IMR-90 (cell line): ENCODE measurements around the gene AGAP1. TPM values are rescaled to one million over a fixed set of nuclear protein-coding genes. Genes with fewer than 3 reads are reported as not detected.

ENCODE experiments used
- ATAC-seq: fragments of 200-7000 bp; cut with Tn5 transposase; 2 replicates; pipeline ENCODE4 v1.9.1; 2020; ENCODE audit warnings: low read depth, mild to moderate bottlenecking, moderate library complexity
- BruUV-seq: library from RNA; stranded (reverse); fragments of 400-500 nt; replicated peaks from 2 replicates; lab custom pipeline; 2021; lab: Mats Ljungman, UMichigan
- CTCF ChIA-PET: fragments of 300-600 bp; formaldehyde crosslinking; extraction: SDS; loops from one replicate; lab custom pipeline; 2021; ENCODE audit warnings: antibody characterized with exemption; lab: Yijun Ruan, JAX
- POLR2A ChIA-PET: fragments of 300-600 bp; sonication (Branson Sonifier 250); formaldehyde crosslinking; loops from one replicate; lab custom pipeline; 2022; ENCODE audit warnings: antibody characterized with exemption; ENCODE audit not compliant: unreplicated experiment; lab: Charles Lee
- DNase-seq: peaks from one replicate; pipeline ENCODE4 v3.0.0; 2013
- H2AFZ ChIP-seq: replicated peaks from 2 replicates; pipeline ENCODE3; 2013; ENCODE audit warnings: low read length, mild to moderate bottlenecking; ENCODE audit not compliant: poor library complexity
- H2AK5ac ChIP-seq: 2 replicates; pipeline ENCODE4 v1.6.1; 2013; ENCODE audit warnings: low read depth, low read length, inconsistent platforms
- H2AK9ac ChIP-seq: replicated peaks from 2 replicates; pipeline ENCODE3; 2013; ENCODE audit warnings: mild to moderate bottlenecking, low read depth, low read length, moderate library complexity; ENCODE audit not compliant: poor library complexity
- H2BK120ac ChIP-seq: 2 replicates; pipeline ENCODE4 v1.6.1; 2013; ENCODE audit warnings: low read depth, low read length, inconsistent platforms
- H2BK15ac ChIP-seq: 3 replicates; pipeline ENCODE4 v1.6.1; 2013; ENCODE audit warnings: low read depth, low read length, inconsistent platforms
- H2BK20ac ChIP-seq: 2 replicates; pipeline ENCODE4 v1.6.1; 2013; ENCODE audit warnings: low read depth, mild to moderate bottlenecking, inconsistent platforms, low read length, moderate library complexity
- H2BK5ac ChIP-seq: 2 replicates; pipeline ENCODE4 v1.6.1; 2013; ENCODE audit warnings: mild to moderate bottlenecking, low read depth, low read length, inconsistent platforms; ENCODE audit not compliant: poor library complexity, severe bottlenecking
- H3K14ac ChIP-seq: replicated peaks from 2 replicates; pipeline ENCODE4 v1.6.1; 2013; ENCODE audit warnings: low read depth, low read length, inconsistent platforms
- H3K18ac ChIP-seq: 2 replicates; pipeline ENCODE4 v1.6.1; 2013; ENCODE audit warnings: low read depth, low read length, control low read depth
- H3K23ac ChIP-seq: 2 replicates; pipeline ENCODE4 v1.6.1; 2013; ENCODE audit warnings: low read depth, low read length, inconsistent platforms
- H3K27ac ChIP-seq: 2 replicates; pipeline ENCODE4 v1.5.1; 2013; ENCODE audit warnings: mild to moderate bottlenecking, control low read depth, low read length; ENCODE audit not compliant: insufficient read depth
- H3K27me3 ChIP-seq: 2 replicates; pipeline ENCODE4 v1.6.1; 2013; ENCODE audit warnings: low read length; ENCODE audit not compliant: control insufficient read depth, insufficient read depth
- H3K36me3 ChIP-seq: 2 replicates; pipeline ENCODE4 v1.6.1; 2013; ENCODE audit warnings: low read length, mixed read lengths; ENCODE audit not compliant: control insufficient read depth, insufficient read depth
- H3K4ac ChIP-seq: 2 replicates; pipeline ENCODE4 v1.6.1; 2013; ENCODE audit warnings: low read depth, low read length, inconsistent platforms
- H3K4me1 ChIP-seq: 2 replicates; pipeline ENCODE4 v1.6.1; 2013; ENCODE audit warnings: low read length, mixed read lengths; ENCODE audit not compliant: control insufficient read depth, insufficient read depth
- H3K4me2 ChIP-seq: 2 replicates; pipeline ENCODE4 v1.6.1; 2013; ENCODE audit warnings: low read depth, mild to moderate bottlenecking, control low read depth, low read length, moderate library complexity
- H3K4me3 ChIP-seq: 2 replicates; pipeline ENCODE4 v1.5.1; 2013; ENCODE audit warnings: low read depth, mild to moderate bottlenecking, control low read depth, low read length, moderate library complexity; ENCODE audit not compliant: insufficient read depth
- H3K56ac ChIP-seq: 2 replicates; pipeline ENCODE4 v1.6.1; 2013; ENCODE audit warnings: low read length, inconsistent platforms; ENCODE audit not compliant: insufficient read depth; ENCODE audit errors: extremely low read depth
- H3K79me1 ChIP-seq, 2 experiments: 2 replicates each; pipeline ENCODE4 v1.6.1; 2013; ENCODE audit warnings: low read length in 2 of 2, inconsistent platforms in 1 of 2, low read depth in 1 of 2
- H3K9ac ChIP-seq: 2 replicates; pipeline ENCODE4 v1.6.1; 2013; ENCODE audit warnings: low read depth, low read length, control low read depth
- H3K9me1 ChIP-seq: 2 replicates; pipeline ENCODE4 v1.6.1; 2013; ENCODE audit warnings: low read length, inconsistent platforms; ENCODE audit not compliant: insufficient read depth
- H3K9me3 ChIP-seq: 2 replicates; pipeline ENCODE4 v1.6.1; 2013; ENCODE audit warnings: low read length; ENCODE audit not compliant: control insufficient read depth, insufficient read depth
- H4K20me1 ChIP-seq: 2 replicates; pipeline ENCODE4 v1.6.1; 2013; ENCODE audit warnings: low read length, inconsistent platforms; ENCODE audit not compliant: insufficient read depth
- H4K5ac ChIP-seq: 2 replicates; pipeline ENCODE4 v1.6.1; 2013; ENCODE audit warnings: mild to moderate bottlenecking, low read depth, low read length, control low read depth
- H4K8ac ChIP-seq, 2 experiments: 2 replicates each; pipeline ENCODE4 v1.6.1; 2013; ENCODE audit warnings: low read depth in 2 of 2, low read length in 2 of 2, control low read depth in 1 of 2, inconsistent platforms in 1 of 2
- H4K91ac ChIP-seq: 2 replicates; pipeline ENCODE4 v1.6.1; 2013; ENCODE audit warnings: low read depth, low read length, inconsistent platforms; ENCODE audit not compliant: insufficient read depth
- BHLHE40 ChIP-seq: fragments of 150-350 bp; IDR thresholded peaks from 2 replicates; pipeline ENCODE4 v1.6.1; 2016; ENCODE audit warnings: mild to moderate bottlenecking, low read depth, low read length
- CHD1 ChIP-seq: IDR thresholded peaks from 2 replicates; pipeline ENCODE4 v1.6.1; 2012; ENCODE audit warnings: low read depth, low read length, improper control_type of control experiment
- MAFK ChIP-seq: IDR thresholded peaks from 2 replicates; pipeline ENCODE4 v1.6.1; 2012; ENCODE audit warnings: low read depth, low read length, improper control_type of control experiment
- MAZ ChIP-seq: IDR thresholded peaks from 2 replicates; pipeline ENCODE4 v1.6.1; 2012; ENCODE audit warnings: low read depth, mild to moderate bottlenecking, low read length, improper control_type of control experiment, moderate library complexity, borderline replicate concordance
- NFE2L2 ChIP-seq: fragments of 150-350 bp; IDR thresholded peaks from 2 replicates; pipeline ENCODE4 v1.6.1; 2016; ENCODE audit warnings: low read depth, mild to moderate bottlenecking, low read length
- POLR2A ChIP-seq: IDR thresholded peaks from 2 replicates; pipeline ENCODE4 v1.6.1; 2012; ENCODE audit warnings: mild to moderate bottlenecking, low read depth, low read length
- RAD21 ChIP-seq: IDR thresholded peaks from 2 replicates; pipeline ENCODE4 v1.6.1; 2012; ENCODE audit warnings: low read length, improper control_type of control experiment
- RFX5 ChIP-seq: IDR thresholded peaks from 2 replicates; pipeline ENCODE4 v1.8.0; 2012; ENCODE audit warnings: low read depth, mild to moderate bottlenecking, low read length, moderate library complexity
- USF2 ChIP-seq: fragments of 150-350 bp; IDR thresholded peaks from 2 replicates; pipeline ENCODE4 v1.6.1; 2017; ENCODE audit warnings: mild to moderate bottlenecking, antibody characterized with exemption, low read length, low read depth
- WGBS, 2 experiments: methylation state at CpG; one replicate each; pipeline versions ENCODE4 v1.1.5 to v1.1.7; 2013; ENCODE audit warnings: missing lambda C conversion rate in 2 of 2; ENCODE audit not compliant: insufficient read length in 1 of 2; ENCODE audit errors: extremely low coverage in 2 of 2; 5-methylcytosine and 5-hydroxymethylcytosine counted together
- dilution Hi-C: fragments of 300-500 bp; cut with HindIII; formaldehyde crosslinking; loops from one replicate; pipeline ENCODE4 v1.14.3; 2018; ENCODE audit warnings: low sequenced_read_pairs; ENCODE audit not compliant: unreplicated experiment
- in situ Hi-C: fragments of 300-500 bp; cut with MboI; formaldehyde crosslinking; loops from 3 replicates; pipeline ENCODE4 v1.14.3; 2019; ENCODE audit warnings: low sequenced_read_pairs, inconsistent platforms, mixed read lengths
- intact Hi-C: fragments of 100-400 bp; cut with micrococcal nuclease; formaldehyde crosslinking; loops from 2 replicates; pipeline ENCODE4 v1.10.0; 2022
- polyA plus RNA-seq, 3 experiments: library from polyadenylated mRNA; depleted of rRNA; stranded (reverse); fragments of >200 nt; gene quantifications; 2 replicates each; pipeline ENCODE4 v1.2.3, GENCODE V29; 2012; ENCODE audit warnings: low replicate concordance in 1 of 3
- total RNA-seq: library from RNA; depleted of rRNA; stranded (reverse); fragments of >200 nt; gene quantifications from 2 replicates; pipeline ENCODE4 v1.2.3, GENCODE V29; 2012

Gene AGAP1
- total and polyA plus RNA-seq, 2 of the 4 experiments (the other 2 are of a cell fraction): 15.1 to 16.4 TPM

DNA sequence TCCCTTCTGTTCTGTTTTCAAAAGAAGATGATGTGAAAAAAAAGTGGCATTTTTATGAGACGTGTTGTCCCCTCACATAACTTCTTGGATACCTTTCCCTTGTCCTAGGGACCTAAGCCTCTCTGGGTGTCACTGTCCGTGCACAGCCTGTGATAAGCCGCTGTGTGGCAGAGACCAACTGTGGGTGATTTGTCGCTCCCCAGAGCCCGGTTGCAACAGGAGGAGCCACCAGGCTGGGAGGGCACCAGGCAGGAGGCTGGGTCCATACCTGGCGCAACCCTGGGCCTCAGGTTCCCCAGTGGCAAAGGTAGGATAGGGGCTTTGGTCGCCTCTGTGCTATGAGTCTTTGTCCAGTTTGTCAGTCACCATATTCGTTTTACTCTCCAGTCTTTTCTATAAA is 82.1 kb downstream of the AGAP1 start:
- intact Hi-C loops: no loop called here
- no peak overlapping the region for H4K5ac ChIP-seq

More for the DNA sequence above, 82.1 kb downstream of the AGAP1 start:
- Histone ChIP-seq H3K79me1 (peaks cover 34 to 78% of the 10 kb centered on the region in 2 experiments), H2BK15ac (no peak overlapping the region), H2AFZ (no peak overlapping the region), H2AK9ac (no peak overlapping the region), H2AK5ac (no peak overlapping the region), H3K9me1 (peaks cover 23% of the 10 kb centered on the region), H3K4me1 (peaks cover 9% of the 10 kb centered on the region), H3K36me3 (no peaks in the 10 kb centered on the region), H4K20me1 (peaks cover 73% of the 10 kb centered on the region), H3K9me3 (no peaks in the 10 kb centered on the region), H3K27ac (no peak overlapping the region), H2BK5ac (no peak overlapping the region), H3K4me2 (no peak overlapping the region), H3K4me3 (no peak overlapping the region), H3K4ac (no peak overlapping the region), H4K91ac (no peak overlapping the region), H3K18ac (no peak overlapping the region), H3K56ac (no peak overlapping the region), H3K23ac (no peak overlapping the region), H3K27me3 (no peaks in the 10 kb centered on the region), H3K14ac (no peak overlapping the region), H2BK120ac (no peak overlapping the region), H4K8ac (no peak overlapping the region), H3K9ac (no peak overlapping the region), H2BK20ac (no peak overlapping the region)
- dilution Hi-C loops: no loop called here
- ChIA-PET POLR2A (no interaction called here), CTCF (no interaction called here)
- no TSS peak for BruUV-seq
- in situ Hi-C loops: loop anchor here (25.0 kb wide), 1 partner anchor 1039 kb away; no protein-coding TSS in a partner anchor
- DNase-seq (no peak), ATAC-seq (no peak)
- TF ChIP-seq CHD1 (no peak), RAD21 (no peak), MAZ (no peak), BHLHE40 (no peak), RFX5 (no peak), USF2 (no peak), MAFK (no peak), POLR2A (no peak), NFE2L2 (no peak)
- whole genome bisulfite sequencing, 2 experiments: no CpG with 5 or more reads among the region's 8 CpGs
